ENCODE measurements around the gene CD7.

GRCh38 chr17:82356845-82357355 lies 39.5 kb upstream of the CD7 start:
- TF ChIP-seq POLR2A (IDR thresholded peaks at IDR 0.05) (no peak), CTCF (IDR thresholded peaks at IDR 0.05) (no peak)

Measured in vagina (tissue), 2 donors.